Tibial nerve (tissue), 4 donors: ENCODE data around the gene KRT77. TPM values are rescaled to one million over a fixed set of nuclear protein-coding genes. Genes with fewer than 3 reads are reported as not detected.

Source experiments
- DNase-seq, 2 donors: peaks; one replicate each; pipeline ENCODE4 v3.0.0-alpha.2; 2019; ENCODE audit warnings: low spot score in 2 of 2
- H3K27ac ChIP-seq, 4 donors: fragments of 200-600 bp; sonication (generic) in 3 of 4; one replicate each; pipeline ENCODE4 v1.5.1; 2017 to 2019; ENCODE audit warnings: mild to moderate bottlenecking in 1 of 4
- H3K27me3 ChIP-seq, 2 donors: fragments of 200-600 bp; sonication (generic) in 1 of 2; one replicate each; pipeline versions ENCODE4 v1.5.1 to v1.6.0; 2017 to 2019
- H3K36me3 ChIP-seq, 3 donors: fragments of 200-600 bp; sonication (generic); one replicate each; pipeline ENCODE4 v1.5.1; 2018 to 2019
- H3K4me1 ChIP-seq, 4 donors: fragments of 200-600 bp; sonication (generic) in 3 of 4; one replicate each; pipeline ENCODE4 v1.5.1; 2017 to 2019
- H3K4me3 ChIP-seq, 4 donors: fragments of 200-600 bp; sonication (generic) in 3 of 4; one replicate each; pipeline ENCODE4 v1.5.1; 2017 to 2019; ENCODE audit warnings: mild to moderate bottlenecking in 1 of 4, moderate library complexity in 1 of 4
- H3K9me3 ChIP-seq, 4 donors: fragments of 200-600 bp; sonication (generic) in 3 of 4; one replicate each; pipeline ENCODE4 v1.5.1; 2017 to 2019
- EP300 ChIP-seq, 2 donors: sonication (generic); formaldehyde crosslinking; IDR thresholded peaks; one replicate each; pipeline ENCODE4 v1.6.1; 2017; ENCODE audit warnings: antibody characterized with exemption in 2 of 2, mild to moderate bottlenecking in 1 of 2
- POLR2A ChIP-seq, 2 donors: fragments of 450-650 bp; IDR thresholded peaks; one replicate each; pipeline ENCODE4 v1.6.1; 2017; ENCODE audit warnings: antibody characterized with exemption in 2 of 2, mild to moderate bottlenecking in 2 of 2, moderate library complexity in 2 of 2
- WGBS, 2 donors: methylation state at CpG; one replicate each; pipeline ENCODE4 v1.1.5; 2018; 5-methylcytosine and 5-hydroxymethylcytosine counted together
- total RNA-seq, 4 donors: library from RNA; depleted of rRNA; stranded (reverse); fragments of >200 nt; gene quantifications; one replicate each; pipeline ENCODE4 v1.1.0, GENCODE V29; 2016
- TF ChIP-seq, protein P1 (sequence below), 5 experiments: fragments of 200-600 bp in 3 of 5; fragments of 450-650 bp in 2 of 5; sonication (generic) in 3 of 5; IDR thresholded peaks; one replicate each; pipeline ENCODE4 v1.5.1; 2016 to 2019; ENCODE audit warnings: antibody characterized with exemption in 5 of 5, mild to moderate bottlenecking in 3 of 5, moderate library complexity in 2 of 5

The KRT77 gene
- total RNA-seq, 4 donors from 2014 or later: not detected

DNA sequence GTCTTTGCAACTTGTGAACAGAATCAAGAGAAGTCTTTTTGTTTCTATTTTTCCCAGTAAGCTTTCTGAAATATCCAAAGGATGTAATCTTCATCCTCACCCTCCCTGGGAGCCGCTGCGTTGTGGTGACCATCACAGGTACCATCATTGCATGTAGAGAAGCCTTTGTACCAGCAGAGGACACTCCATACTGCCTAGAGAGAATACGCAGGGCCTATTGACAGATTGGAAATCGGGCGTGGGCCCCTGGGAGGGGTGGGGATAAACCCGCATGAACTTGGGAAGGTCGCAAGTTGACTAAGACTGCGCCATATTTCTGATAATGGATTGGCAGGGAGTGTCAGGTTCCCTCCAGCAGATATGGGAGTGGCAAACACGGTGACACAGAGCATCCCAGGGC is 35.8 kb downstream of the KRT77 start:
- Histone ChIP-seq H3K36me3 (no peaks in the 10 kb centered on the region), H3K9me3 (no peaks in the 10 kb centered on the region), H3K27ac (no peak overlapping the region), H3K4me3 (no peak overlapping the region), H3K4me1 (no peaks in the 10 kb centered on the region), H3K27me3 (peaks cover 0 to 20% of the 10 kb centered on the region in 2 donors)
- 63 to 66% methylated on average over 9 of the region's 9 CpGs for WGBS, 2 donors
- TF ChIP-seq POLR2A (IDR thresholded peaks at IDR 0.05) (no peak), EP300 (IDR thresholded peaks at IDR 0.05) (no peak)
- TF ChIP-seq, protein P1, sequence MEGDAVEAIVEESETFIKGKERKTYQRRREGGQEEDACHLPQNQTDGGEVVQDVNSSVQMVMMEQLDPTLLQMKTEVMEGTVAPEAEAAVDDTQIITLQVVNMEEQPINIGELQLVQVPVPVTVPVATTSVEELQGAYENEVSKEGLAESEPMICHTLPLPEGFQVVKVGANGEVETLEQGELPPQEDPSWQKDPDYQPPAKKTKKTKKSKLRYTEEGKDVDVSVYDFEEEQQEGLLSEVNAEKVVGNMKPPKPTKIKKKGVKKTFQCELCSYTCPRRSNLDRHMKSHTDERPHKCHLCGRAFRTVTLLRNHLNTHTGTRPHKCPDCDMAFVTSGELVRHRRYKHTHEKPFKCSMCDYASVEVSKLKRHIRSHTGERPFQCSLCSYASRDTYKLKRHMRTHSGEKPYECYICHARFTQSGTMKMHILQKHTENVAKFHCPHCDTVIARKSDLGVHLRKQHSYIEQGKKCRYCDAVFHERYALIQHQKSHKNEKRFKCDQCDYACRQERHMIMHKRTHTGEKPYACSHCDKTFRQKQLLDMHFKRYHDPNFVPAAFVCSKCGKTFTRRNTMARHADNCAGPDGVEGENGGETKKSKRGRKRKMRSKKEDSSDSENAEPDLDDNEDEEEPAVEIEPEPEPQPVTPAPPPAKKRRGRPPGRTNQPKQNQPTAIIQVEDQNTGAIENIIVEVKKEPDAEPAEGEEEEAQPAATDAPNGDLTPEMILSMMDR (IDR thresholded peaks at IDR 0.05): no peak
- no peak for DNase-seq

DNA sequence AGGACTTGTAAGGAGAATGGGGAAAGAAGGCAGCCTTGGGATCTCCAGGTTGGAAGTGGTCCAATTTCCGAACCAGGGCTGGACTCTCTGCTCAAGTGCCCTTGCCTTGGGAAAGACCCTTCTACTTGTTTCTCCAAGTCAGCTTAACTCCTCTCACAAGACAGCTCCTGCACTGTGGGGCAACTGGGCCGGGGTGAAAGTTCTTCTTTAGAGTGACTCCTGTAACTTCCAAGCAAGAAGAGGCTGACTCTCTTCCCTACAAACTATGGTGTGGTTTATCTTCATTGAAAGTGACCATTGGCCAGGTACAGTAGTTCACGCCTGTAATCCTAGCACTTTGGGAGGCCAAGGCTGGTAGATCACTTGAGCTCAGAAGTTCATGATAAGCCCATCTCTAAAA is 36.9 kb downstream of the KRT77 start:
- whole genome bisulfite sequencing, 2 donors: 75 to 83% methylated on average over 3 of the region's 3 CpGs
- Histone ChIP-seq H3K27me3 (peaks cover 0 to 23% of the 10 kb centered on the region in 2 donors), H3K9me3 (no peaks in the 10 kb centered on the region), H3K27ac (no peak overlapping the region), H3K4me3 (no peak overlapping the region), H3K4me1 (no peaks in the 10 kb centered on the region), H3K36me3 (no peaks in the 10 kb centered on the region)
- TF ChIP-seq, protein P1 (IDR thresholded peaks at IDR 0.05): no peak
- TF ChIP-seq EP300 (IDR thresholded peaks at IDR 0.05) (no peak), POLR2A (IDR thresholded peaks at IDR 0.05) (no peak)
- DNase-seq: no peak

DNA sequence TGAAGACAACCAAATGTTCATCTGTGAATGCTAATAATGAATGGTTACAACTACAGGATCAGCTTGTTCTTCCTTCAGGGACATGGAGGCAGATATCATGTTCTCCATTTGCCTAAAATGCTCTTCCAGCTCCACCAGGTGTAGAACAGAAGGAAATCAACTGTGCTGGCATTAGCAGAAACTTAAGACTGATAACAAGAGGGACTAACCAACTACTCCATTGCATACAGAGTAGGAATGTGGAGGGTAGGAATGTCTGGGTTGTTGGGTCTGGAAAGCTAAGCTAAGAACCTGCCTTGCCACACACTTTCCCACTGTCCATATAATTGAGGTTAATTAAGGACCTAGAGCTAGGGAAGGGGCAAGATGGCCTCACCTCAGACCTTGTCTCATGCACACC is 39.9 kb downstream of the KRT77 start:
- TF ChIP-seq POLR2A (IDR thresholded peaks at IDR 0.05): no peak
- TF ChIP-seq, protein P1 (IDR thresholded peaks at IDR 0.05): no peak
- TF ChIP-seq EP300 (IDR thresholded peaks at IDR 0.05): no peak
- Histone ChIP-seq H3K4me3 (no peak overlapping the region), H3K9me3 (no peaks in the 10 kb centered on the region), H3K27ac (no peak overlapping the region), H3K4me1 (no peaks in the 10 kb centered on the region), H3K27me3 (peaks cover 0 to 14% of the 10 kb centered on the region in 2 donors), H3K36me3 (no peaks in the 10 kb centered on the region)
- no peak for DNase-seq

DNA sequence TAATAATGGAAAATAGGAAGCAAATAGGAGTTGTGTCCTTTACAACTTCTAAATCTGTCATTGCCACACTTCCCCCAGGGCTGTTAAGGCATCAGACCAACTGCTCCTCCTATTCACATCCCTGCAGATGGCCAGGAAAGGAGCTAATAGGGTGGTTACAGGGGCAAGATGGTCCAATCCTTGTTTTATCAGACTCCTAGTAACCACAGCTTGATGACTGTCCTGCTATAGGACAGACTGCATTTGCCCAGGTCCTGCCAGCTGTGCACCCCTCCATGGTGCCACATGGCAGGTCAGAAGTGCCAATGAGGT is 40.5 kb downstream of the KRT77 start:
- Histone ChIP-seq H3K9me3 (no peaks in the 10 kb centered on the region), H3K27me3 (peaks cover 0 to 14% of the 10 kb centered on the region in 2 donors), H3K4me1 (no peaks in the 10 kb centered on the region), H3K36me3 (no peaks in the 10 kb centered on the region), H3K4me3 (no peak overlapping the region), H3K27ac (no peak overlapping the region)
- no peak for TF ChIP-seq EP300 (IDR thresholded peaks at IDR 0.05)
- DNase-seq: no peak

DNA sequence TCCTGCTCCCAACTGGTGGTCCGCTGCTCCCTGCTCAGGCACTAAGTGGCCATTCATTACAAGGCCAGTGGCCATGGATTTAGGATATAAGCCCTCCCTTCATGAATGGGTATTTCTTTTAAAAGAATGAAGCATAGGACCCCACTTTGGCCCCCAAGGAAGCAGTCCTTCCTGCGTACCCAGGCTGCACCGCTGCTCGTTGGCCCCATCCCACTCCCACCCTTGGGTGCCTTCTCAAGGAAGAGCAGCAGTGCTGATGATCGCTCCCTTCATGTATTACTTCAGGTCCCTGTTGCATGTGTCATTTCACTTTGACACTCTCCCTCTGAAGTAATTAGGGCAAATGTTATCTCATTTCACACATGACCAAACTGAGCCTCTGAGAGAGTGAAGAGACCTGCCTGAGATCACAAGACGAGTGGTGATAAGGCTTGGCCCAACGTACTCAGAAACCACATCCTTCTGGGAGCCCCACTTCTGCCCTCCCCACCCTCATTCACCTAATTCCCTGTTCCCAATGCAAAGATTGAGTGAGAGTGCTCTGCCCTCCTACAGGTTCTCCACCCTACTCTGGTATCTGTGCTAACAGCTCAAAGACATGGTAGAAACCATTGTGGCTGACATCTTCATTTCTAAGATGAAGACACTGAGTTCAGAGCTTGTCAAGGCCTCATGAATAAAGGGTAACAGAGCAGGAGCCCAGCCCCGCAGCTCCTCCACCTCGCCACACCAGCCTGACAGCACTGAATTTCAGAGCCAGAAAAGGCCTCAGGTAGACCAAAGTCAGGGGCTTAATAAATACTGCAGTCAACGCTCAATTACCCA is 41.0 kb downstream of the KRT77 start:
- no peak overlapping the region for H3K27ac ChIP-seq
- TF ChIP-seq, protein P1 (IDR thresholded peaks at IDR 0.05): no peak
- TF ChIP-seq POLR2A (IDR thresholded peaks at IDR 0.05): no peak
- no peak for TF ChIP-seq EP300 (IDR thresholded peaks at IDR 0.05)
- no peak overlapping the region for H3K4me3 ChIP-seq
- H3K9me3 ChIP-seq: no peaks in the 10 kb centered on the region
- no peaks in the 10 kb centered on the region for H3K4me1 ChIP-seq
- H3K36me3 ChIP-seq: no peaks in the 10 kb centered on the region
- peaks cover 0 to 14% of the 10 kb centered on the region in 2 donors for H3K27me3 ChIP-seq
- no peak for DNase-seq
- 78 to 81% methylated on average over 10 of the region's 10 CpGs for WGBS, 2 donors
